PC-3 (cell line): ENCODE data around the gene USP14. TPM values are rescaled to one million over a fixed set of nuclear protein-coding genes. Genes with fewer than 3 reads are reported as not detected.

ENCODE experiments used
- ATAC-seq: fragments of 200-7000 bp; cut with Tn5 transposase; 2 replicates; pipeline ENCODE4 v1.9.1; 2020; ENCODE audit warnings: mild to moderate bottlenecking, moderate library complexity
- BruUV-seq: library from RNA; stranded (reverse); fragments of 400-500 nt; replicated peaks from 2 replicates; lab custom pipeline; 2021; lab: Mats Ljungman, UMichigan
- CTCF ChIA-PET: fragments of 300-600 bp; sonication (Branson Sonifier 250); formaldehyde crosslinking; loops from one replicate; lab custom pipeline; 2022; ENCODE audit warnings: antibody characterized with exemption; lab: Charles Lee
- POLR2A ChIA-PET: fragments of 300-600 bp; sonication (Branson Sonifier 250); formaldehyde crosslinking; loops from one replicate; lab custom pipeline; 2022; ENCODE audit warnings: antibody characterized with exemption; ENCODE audit not compliant: unreplicated experiment; lab: Charles Lee
- DNase-seq: peaks from one replicate; pipeline ENCODE4 v3.0.0-alpha.2; 2015
- H2AFZ ChIP-seq: fragments of 300-600 bp; sonication (generic); 2 replicates; pipeline ENCODE4 v1.6.0; 2016; ENCODE audit warnings: antibody characterized with exemption, low read length
- H3F3A ChIP-seq: fragments of 300-600 bp; sonication (generic); one replicate; pipeline ENCODE4 v1.6.0; 2017; ENCODE audit warnings: antibody characterized with exemption, low read length, control low read depth, mild to moderate bottlenecking; ENCODE audit not compliant: unreplicated experiment
- H3K27ac ChIP-seq: fragments of 300-600 bp; sonication (generic); 2 replicates; pipeline ENCODE4 v1.5.1; 2016; ENCODE audit warnings: mild to moderate bottlenecking, low read length
- H3K27me3 ChIP-seq: fragments of 300-600 bp; sonication (generic); 2 replicates; pipeline ENCODE4 v1.6.1; 2016; ENCODE audit warnings: low read length, mixed read lengths
- H3K36me3 ChIP-seq: fragments of 300-600 bp; sonication (generic); 2 replicates; pipeline ENCODE4 v1.6.1; 2016; ENCODE audit warnings: low read depth, mixed run types, low read length, mixed read lengths
- H3K4me1 ChIP-seq: fragments of 300-600 bp; sonication (generic); 2 replicates; pipeline ENCODE4 v1.5.1; 2016; ENCODE audit warnings: low read length; ENCODE audit not compliant: insufficient read depth
- H3K4me2 ChIP-seq: fragments of 300-600 bp; sonication (generic); 2 replicates; pipeline ENCODE4 v1.6.0; 2016; ENCODE audit warnings: low read length
- H3K4me3 ChIP-seq: fragments of 300-600 bp; sonication (generic); 2 replicates; pipeline ENCODE4 v1.5.1; 2016; ENCODE audit warnings: mild to moderate bottlenecking, low read length, mixed read lengths
- H3K79me2 ChIP-seq: fragments of 300-600 bp; sonication (generic); 2 replicates; pipeline ENCODE4 v1.6.1; 2017; ENCODE audit warnings: low read length, mixed read lengths
- H3K9ac ChIP-seq: fragments of 300-600 bp; sonication (generic); 2 replicates; pipeline ENCODE4 v1.6.0; 2016; ENCODE audit warnings: mild to moderate bottlenecking, low read length
- H3K9me2 ChIP-seq: fragments of 300-600 bp; sonication (generic); replicated peaks from 2 replicates; pipeline ENCODE4 v1.6.1; 2016; ENCODE audit warnings: mixed run types, low read length, mixed read lengths
- H3K9me3 ChIP-seq: fragments of 300-600 bp; sonication (generic); 2 replicates; pipeline ENCODE4 v1.6.1; 2016; ENCODE audit warnings: low read length, mixed read lengths
- H4K20me1 ChIP-seq: fragments of 300-600 bp; sonication (generic); 2 replicates; pipeline ENCODE4 v1.6.1; 2016; ENCODE audit warnings: low read length, mixed read lengths
- EZH2 ChIP-seq: fragments of 300-600 bp; sonication (generic); IDR thresholded peaks from one replicate; pipeline ENCODE4 v1.6.1; 2017; ENCODE audit warnings: antibody characterized with exemption, mild to moderate bottlenecking, low read length; ENCODE audit not compliant: unreplicated experiment
- EZH2phosphoT487 ChIP-seq: fragments of 300-600 bp; sonication (generic); IDR thresholded peaks from 2 replicates; pipeline ENCODE4 v1.6.1; 2018; ENCODE audit warnings: mild to moderate bottlenecking, antibody characterized with exemption, low read length, borderline replicate concordance
- intact Hi-C: fragments of 100-400 bp; cut with micrococcal nuclease; formaldehyde crosslinking; loops from 2 replicates; pipeline ENCODE4 v1.9.0; 2023
- total RNA-seq: library from RNA; depleted of rRNA; stranded (reverse); fragments of >200 nt; gene quantifications from 2 replicates; pipeline ENCODE4 v1.2.3, GENCODE V29; 2014
- TF ChIP-seq, protein P1 (sequence below): fragments of 300-600 bp; sonication (generic); conservative IDR thresholded peaks from 2 replicates; pipeline ENCODE4 v1.5.1; 2017; ENCODE audit warnings: antibody characterized with exemption, low read depth, mild to moderate bottlenecking, low read length

USP14 gene
- total RNA-seq, 1 experiment from 2014 or later = 30.7 TPM

DNA sequence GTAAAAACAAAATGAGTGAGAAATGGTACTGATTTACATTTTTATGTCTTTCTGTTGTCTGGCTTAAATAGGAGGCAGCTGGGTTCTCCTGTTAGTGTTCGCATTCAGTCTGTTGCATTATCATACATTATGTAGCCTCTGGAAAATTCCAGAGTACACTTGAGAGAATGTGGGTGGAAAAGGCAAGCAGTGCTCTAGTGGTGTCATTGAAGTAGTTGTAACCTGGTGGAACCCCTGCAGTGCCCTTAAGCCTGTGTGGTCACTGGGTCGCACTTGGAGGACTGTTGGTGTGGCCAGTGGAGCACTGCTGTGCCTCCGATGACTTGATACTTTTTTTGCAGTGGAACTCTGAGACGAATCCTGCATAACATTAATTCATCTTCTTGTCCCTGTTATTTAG lies 52.4 kb downstream of the USP14 start:
- no TSS peak for BruUV-seq
- CTCF ChIA-PET = no interaction called here
- Histone ChIP-seq H3K36me3 (peaks cover 76% of the 10 kb centered on the region), H4K20me1 (no peaks in the 10 kb centered on the region), H3F3A (no peaks in the 10 kb centered on the region), H3K9me3 (no peaks in the 10 kb centered on the region), H3K4me1 (no peaks in the 10 kb centered on the region), H3K27ac (no peak overlapping the region), H3K9ac (no peak overlapping the region), H3K79me2 (0 out of 2 replicates have a peak, but pooled peaks cover 4% of the 10 kb centered on the region), H3K27me3 (no peaks in the 10 kb centered on the region), H3K4me3 (no peak overlapping the region), H3K4me2 (no peak overlapping the region), H3K9me2 (no peaks in the 10 kb centered on the region), H2AFZ (no peak overlapping the region)
- TF ChIP-seq EZH2 = no peak
- TF ChIP-seq EZH2phosphoT487 = no peak
- TF ChIP-seq, protein P1, sequence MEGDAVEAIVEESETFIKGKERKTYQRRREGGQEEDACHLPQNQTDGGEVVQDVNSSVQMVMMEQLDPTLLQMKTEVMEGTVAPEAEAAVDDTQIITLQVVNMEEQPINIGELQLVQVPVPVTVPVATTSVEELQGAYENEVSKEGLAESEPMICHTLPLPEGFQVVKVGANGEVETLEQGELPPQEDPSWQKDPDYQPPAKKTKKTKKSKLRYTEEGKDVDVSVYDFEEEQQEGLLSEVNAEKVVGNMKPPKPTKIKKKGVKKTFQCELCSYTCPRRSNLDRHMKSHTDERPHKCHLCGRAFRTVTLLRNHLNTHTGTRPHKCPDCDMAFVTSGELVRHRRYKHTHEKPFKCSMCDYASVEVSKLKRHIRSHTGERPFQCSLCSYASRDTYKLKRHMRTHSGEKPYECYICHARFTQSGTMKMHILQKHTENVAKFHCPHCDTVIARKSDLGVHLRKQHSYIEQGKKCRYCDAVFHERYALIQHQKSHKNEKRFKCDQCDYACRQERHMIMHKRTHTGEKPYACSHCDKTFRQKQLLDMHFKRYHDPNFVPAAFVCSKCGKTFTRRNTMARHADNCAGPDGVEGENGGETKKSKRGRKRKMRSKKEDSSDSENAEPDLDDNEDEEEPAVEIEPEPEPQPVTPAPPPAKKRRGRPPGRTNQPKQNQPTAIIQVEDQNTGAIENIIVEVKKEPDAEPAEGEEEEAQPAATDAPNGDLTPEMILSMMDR = no peak
- intact Hi-C loops = no loop called here
- POLR2A ChIA-PET = no interaction called here
- ATAC-seq (no peak), DNase-seq (no peak)

GRCh38 chr18:211582-211981 lies 53.2 kb downstream of the USP14 start:
- H3K4me1 ChIP-seq = no peaks in the 10 kb centered on the region
- TF ChIP-seq EZH2 (no peak), EZH2phosphoT487 (no peak)
- TF ChIP-seq, protein P1 = no peak
- no peak overlapping the region for H3K27ac ChIP-seq
- intact Hi-C loops = no loop called here
- no peak overlapping the region for H3K4me3 ChIP-seq
- no peak for DNase-seq
- no peak overlapping the region for H3K9ac ChIP-seq
- no peak for ATAC-seq
- H3K4me2 ChIP-seq = no peak overlapping the region
- no peaks in the 10 kb centered on the region for H3K9me3 ChIP-seq
- CTCF ChIA-PET = no interaction called here
- no peaks in the 10 kb centered on the region for H3K27me3 ChIP-seq
- TSS peak; percentile 43 for BruUV-seq
- H3K36me3 ChIP-seq = peaks cover 74% of the 10 kb centered on the region
- H3K9me2 ChIP-seq = no peaks in the 10 kb centered on the region
- POLR2A ChIA-PET = no interaction called here
- 0 out of 2 replicates have a peak, but pooled peaks cover 4% of the 10 kb centered on the region for H3K79me2 ChIP-seq
- H2AFZ ChIP-seq = no peak overlapping the region
- no peaks in the 10 kb centered on the region for H4K20me1 ChIP-seq
- no peaks in the 10 kb centered on the region for H3F3A ChIP-seq

DNA sequence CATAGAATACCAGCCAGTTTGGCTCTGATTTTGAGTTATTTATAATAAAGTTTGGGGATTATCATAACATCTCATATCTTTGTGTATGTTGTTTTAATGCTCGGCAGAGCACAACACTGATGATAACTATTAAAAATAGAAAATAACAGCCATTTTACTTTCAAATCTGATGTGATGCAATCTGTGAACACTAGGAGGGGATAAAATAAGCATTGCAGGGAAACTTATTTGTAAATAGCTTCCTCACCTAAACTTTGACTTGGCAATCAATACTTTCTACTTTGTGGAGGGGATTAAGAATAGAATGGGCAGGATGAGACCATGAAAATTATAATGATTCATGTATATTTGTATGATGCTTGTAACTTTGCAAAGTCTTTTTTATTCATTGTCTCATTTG lies 54.4 kb downstream of the USP14 start:
- Histone ChIP-seq H3K36me3 (peaks cover 86% of the 10 kb centered on the region), H3K9me2 (no peaks in the 10 kb centered on the region), H3K4me3 (no peak overlapping the region), H3K27me3 (no peaks in the 10 kb centered on the region), H3F3A (no peaks in the 10 kb centered on the region), H4K20me1 (no peaks in the 10 kb centered on the region), H3K4me1 (no peaks in the 10 kb centered on the region), H3K79me2 (0 out of 2 replicates have a peak, but pooled peaks cover 4% of the 10 kb centered on the region), H2AFZ (no peak overlapping the region), H3K4me2 (no peak overlapping the region), H3K27ac (no peak overlapping the region), H3K9me3 (no peaks in the 10 kb centered on the region), H3K9ac (no peak overlapping the region)
- no TSS peak for BruUV-seq
- DNase-seq = no peak
- no peak for TF ChIP-seq EZH2phosphoT487
- TF ChIP-seq, protein P1 = peak; percentile 48
- intact Hi-C loops = no loop called here
- CTCF ChIA-PET = interaction anchor here (0.5 kb wide), 1 partner anchor 321 kb away, joined by 5 read pairs; no protein-coding TSS in a partner anchor
- POLR2A ChIA-PET = interaction anchor here (0.6 kb wide), 1 partner anchor 258 kb away, joined by 13 read pairs; no protein-coding TSS in a partner anchor
- ATAC-seq = no peak
